Adrenal gland (tissue), 5 donors: ENCODE data around the gene BPIFB6.

Experiments
- POLR2A ChIP-seq, 2 donors: fragments of 450-650 bp; IDR thresholded peaks; one replicate each; pipeline ENCODE4 v1.6.1; 2017; ENCODE audit warnings: antibody characterized with exemption in 2 of 2, mild to moderate bottlenecking in 2 of 2, moderate library complexity in 1 of 2
- TF ChIP-seq, protein P1 (sequence below), 6 experiments: fragments of 450-650 bp in 4 of 6; fragments of 200-600 bp in 2 of 6; sonication (generic) in 1 of 6; IDR thresholded peaks; 1 replicate in 5 of 6; 2 replicates in 1 of 6; pipeline versions ENCODE4 v1.5.1 to v1.8.0; 2016 to 2021; ENCODE audit warnings: antibody characterized with exemption in 6 of 6, mild to moderate bottlenecking in 2 of 6, moderate library complexity in 1 of 6
- donor health status: DM: no; HTN: no; CAD: no.

DNA sequence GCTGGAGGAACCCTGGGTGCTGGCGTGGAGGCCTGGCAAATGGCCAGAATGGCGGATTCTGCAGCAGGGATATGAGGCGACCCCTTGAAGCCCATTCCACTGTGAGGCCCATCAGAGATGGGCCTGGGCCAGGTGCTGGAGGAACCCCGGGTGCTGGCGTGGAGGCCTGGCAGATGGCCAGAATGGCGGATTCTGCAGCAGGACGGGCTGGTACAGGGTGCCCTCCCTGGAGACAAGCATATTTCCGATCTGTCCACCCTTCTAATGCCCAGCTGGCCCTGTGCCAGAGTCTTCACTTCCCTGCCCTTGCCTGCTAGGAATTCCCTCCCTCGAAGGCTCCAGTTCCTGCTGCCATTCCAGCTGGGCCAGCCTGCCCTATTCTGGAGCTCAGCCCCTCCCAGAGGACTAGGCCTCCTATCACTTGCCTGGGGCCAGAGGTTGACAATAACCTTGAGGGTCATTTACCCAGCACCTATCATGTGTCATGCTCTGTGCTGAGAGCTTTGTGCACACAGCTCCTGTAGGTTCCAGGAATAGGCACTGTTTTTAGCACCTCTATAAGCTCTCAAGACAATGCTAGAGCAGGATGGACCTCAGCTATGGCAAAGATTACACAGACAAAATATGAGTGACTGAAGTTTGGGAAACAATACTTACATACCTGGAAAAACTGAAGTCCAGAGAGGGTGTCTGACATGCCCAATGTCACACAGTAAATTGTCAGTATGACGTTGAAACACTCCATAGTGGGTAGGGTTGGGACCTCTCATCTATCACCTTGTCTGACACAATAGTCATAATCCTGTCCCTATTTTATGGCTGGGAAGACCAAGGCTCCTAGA lies 48.6 kb upstream of the BPIFB6 start:
- TF ChIP-seq, protein P1, sequence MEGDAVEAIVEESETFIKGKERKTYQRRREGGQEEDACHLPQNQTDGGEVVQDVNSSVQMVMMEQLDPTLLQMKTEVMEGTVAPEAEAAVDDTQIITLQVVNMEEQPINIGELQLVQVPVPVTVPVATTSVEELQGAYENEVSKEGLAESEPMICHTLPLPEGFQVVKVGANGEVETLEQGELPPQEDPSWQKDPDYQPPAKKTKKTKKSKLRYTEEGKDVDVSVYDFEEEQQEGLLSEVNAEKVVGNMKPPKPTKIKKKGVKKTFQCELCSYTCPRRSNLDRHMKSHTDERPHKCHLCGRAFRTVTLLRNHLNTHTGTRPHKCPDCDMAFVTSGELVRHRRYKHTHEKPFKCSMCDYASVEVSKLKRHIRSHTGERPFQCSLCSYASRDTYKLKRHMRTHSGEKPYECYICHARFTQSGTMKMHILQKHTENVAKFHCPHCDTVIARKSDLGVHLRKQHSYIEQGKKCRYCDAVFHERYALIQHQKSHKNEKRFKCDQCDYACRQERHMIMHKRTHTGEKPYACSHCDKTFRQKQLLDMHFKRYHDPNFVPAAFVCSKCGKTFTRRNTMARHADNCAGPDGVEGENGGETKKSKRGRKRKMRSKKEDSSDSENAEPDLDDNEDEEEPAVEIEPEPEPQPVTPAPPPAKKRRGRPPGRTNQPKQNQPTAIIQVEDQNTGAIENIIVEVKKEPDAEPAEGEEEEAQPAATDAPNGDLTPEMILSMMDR (IDR thresholded peaks at IDR 0.05), result no peak
- no peak for TF ChIP-seq POLR2A (IDR thresholded peaks at IDR 0.05)
